Panc1 (cell line): ENCODE results near the gene HSPB7. TPM values are rescaled to one million over a fixed set of nuclear protein-coding genes. Genes with fewer than 3 reads are reported as not detected.

Experiments used
- ATAC-seq: fragments of 200-7000 bp; cut with Tn5 transposase; 2 replicates; pipeline ENCODE4 v1.9.1; 2020; ENCODE audit warnings: mild to moderate bottlenecking, moderate library complexity
- BruUV-seq: library from RNA; stranded (reverse); fragments of 400-500 nt; replicated peaks from 2 replicates; lab custom pipeline; 2021; lab: Mats Ljungman, UMichigan
- CTCF ChIA-PET: fragments of 300-600 bp; sonication (Branson Sonifier 250); formaldehyde crosslinking; loops from one replicate; lab custom pipeline; 2022; ENCODE audit warnings: antibody characterized with exemption; lab: Charles Lee
- POLR2A ChIA-PET: fragments of 300-600 bp; sonication (Branson Sonifier 250); formaldehyde crosslinking; loops from one replicate; lab custom pipeline; 2022; ENCODE audit warnings: antibody characterized with exemption; lab: Charles Lee
- DNase-seq: peaks from one replicate; pipeline ENCODE4 v3.0.0-alpha.2; 2010; ENCODE audit warnings: low read depth, low spot score
- H3K27ac ChIP-seq: 2 replicates; pipeline ENCODE4 v1.5.1; 2011; ENCODE audit warnings: mild to moderate bottlenecking, low read length, inconsistent platforms
- H3K27me3 ChIP-seq: fragments of 200-500 bp; sonication (Bioruptor generic); 2 replicates; pipeline ENCODE4 v1.6.0; 2014; ENCODE audit warnings: low read length, inconsistent platforms; ENCODE audit not compliant: control insufficient read depth, insufficient read depth
- H3K36me3 ChIP-seq: fragments of 200-500 bp; sonication (Bioruptor generic); 2 replicates; pipeline ENCODE4 v1.5.1; 2014; ENCODE audit warnings: inconsistent platforms, mild to moderate bottlenecking, low read length, moderate library complexity; ENCODE audit not compliant: control insufficient read depth, insufficient read depth
- H3K4me1 ChIP-seq: 2 replicates; pipeline ENCODE4 v1.5.1; 2011; ENCODE audit warnings: inconsistent platforms, mild to moderate bottlenecking, low read length, moderate library complexity; ENCODE audit not compliant: control insufficient read depth, insufficient read depth
- H3K4me3 ChIP-seq, 2 experiments: 2 replicates each; pipeline ENCODE4 v1.5.1; 2011 to 2012; ENCODE audit warnings: low read depth in 2 of 2, low read length in 2 of 2, mild to moderate bottlenecking in 2 of 2, inconsistent platforms in 1 of 2, moderate library complexity in 1 of 2
- H3K9me3 ChIP-seq: fragments of 200-500 bp; sonication (Bioruptor generic); 2 replicates; pipeline ENCODE4 v1.5.1; 2014; ENCODE audit warnings: low read depth, mild to moderate bottlenecking, inconsistent platforms, low read length, moderate library complexity; ENCODE audit not compliant: control insufficient read depth, insufficient read depth
- CTCF ChIP-seq: fragments of 450-650 bp; IDR thresholded peaks from 2 replicates; pipeline ENCODE4 v1.5.1; 2017; ENCODE audit warnings: mild to moderate bottlenecking
- POLR2AphosphoS5 ChIP-seq: IDR thresholded peaks from 2 replicates; pipeline ENCODE4 v1.6.1; 2012; ENCODE audit warnings: mild to moderate bottlenecking, low read depth, low read length, moderate library complexity
- REST ChIP-seq, 2 experiments: IDR thresholded peaks; 2 replicates each; pipeline ENCODE4 v1.6.1; 2011 to 2012; ENCODE audit warnings: low read depth in 2 of 2, control low read depth in 1 of 2, low read length in 1 of 2, mild to moderate bottlenecking in 1 of 2, moderate library complexity in 1 of 2; ENCODE audit not compliant: insufficient read depth in 1 of 2
- SIN3A ChIP-seq: IDR thresholded peaks from 2 replicates; pipeline ENCODE4 v1.6.1; 2012; ENCODE audit warnings: low read depth, mild to moderate bottlenecking, low read length, moderate library complexity, borderline replicate concordance; ENCODE audit not compliant: insufficient read depth
- TCF7L2 ChIP-seq: IDR thresholded peaks from 2 replicates; pipeline ENCODE4 v1.6.1; 2011; ENCODE audit warnings: mild to moderate bottlenecking, low read depth, low read length, inconsistent platforms
- in situ Hi-C: cut with HindIII; loops from 2 replicates; pipeline ENCODE4 v1.10.0; 2016; ENCODE audit warnings: low sequenced_read_pairs, low pct_unique_long_range_greater_than_20kb
- intact Hi-C: fragments of 100-400 bp; cut with micrococcal nuclease; formaldehyde crosslinking; loops from one replicate; pipeline ENCODE4 v1.10.0; 2022; ENCODE audit not compliant: unreplicated experiment
- total RNA-seq: library from RNA; stranded (reverse); gene quantifications from one replicate; pipeline ENCODE4 v1.2.1, GENCODE V29; 2021; ENCODE audit not compliant: unreplicated experiment

The HSPB7 gene
- total RNA-seq, 1 experiment from 2014 or later: 0.10 TPM

- intact Hi-C loops (loop anchor here (10.0 kb wide), 1 partner anchor 195 kb away; no protein-coding TSS in a partner anchor), in situ Hi-C loops (no loop called here)
- TF ChIP-seq CTCF (no peak), SIN3A (no peak), TCF7L2 (no peak), REST (IDR thresholded peaks at IDR 0.05; ENCODE audit: insufficient read depth in 1 of 2, low read depth in 2 of 2, low read length in 1 of 2) (no peak), POLR2AphosphoS5 (no peak)
Observed at GRCh38 chr1:15989776-15990175, 28.1 kb downstream of the HSPB7 start.

GRCh38 chr1:15988856-15989736, 28.7 kb downstream of the HSPB7 start:
- Histone ChIP-seq H3K9me3 (no peaks in the 10 kb centered on the region), H3K27ac (no peak overlapping the region), H3K4me1 (no peaks in the 10 kb centered on the region), H3K36me3 (no peaks in the 10 kb centered on the region), H3K27me3 (no peaks in the 10 kb centered on the region), H3K4me3 (no peak overlapping the region)
- no peak for ATAC-seq
- no peak for DNase-seq
- CTCF ChIA-PET: no interaction called here
- in situ Hi-C loops (no loop called here), intact Hi-C loops (no loop called here)
- POLR2A ChIA-PET: no interaction called here
- BruUV-seq: no TSS peak
- TF ChIP-seq POLR2AphosphoS5 (no peak), TCF7L2 (no peak), REST (IDR thresholded peaks at IDR 0.05; ENCODE audit: insufficient read depth in 1 of 2, low read depth in 2 of 2, low read length in 1 of 2) (no peak), CTCF (no peak), SIN3A (no peak)

More at GRCh38 chr1:15989776-15990175, 28.1 kb downstream of the HSPB7 start:
- Histone ChIP-seq H3K27me3 (no peaks in the 10 kb centered on the region), H3K4me1 (no peaks in the 10 kb centered on the region), H3K9me3 (no peaks in the 10 kb centered on the region), H3K4me3 (no peak overlapping the region), H3K36me3 (no peaks in the 10 kb centered on the region), H3K27ac (no peak overlapping the region)
- ChIA-PET POLR2A (no interaction called here), CTCF (no interaction called here)
- DNase-seq: no peak
- ATAC-seq: no peak
- BruUV-seq: no TSS peak
